Left cardiac atrium (tissue), 4 donors: ENCODE data around the gene SRGAP2. TPM values are rescaled to one million over a fixed set of nuclear protein-coding genes. Genes with fewer than 3 reads are reported as not detected.
"Not testable (repeated sequence)": the region's sequence is repeated elsewhere in the genome, so short reads cannot be mapped to it uniquely, and the experiment has no call there.

Source experiments
- ATAC-seq, 2 donors: fragments of 200-7000 bp; cut with Tn5 transposase; one replicate each; pipeline ENCODE4 v1.9.1; 2020; ENCODE audit warnings: mild to moderate bottlenecking in 2 of 2, moderate library complexity in 2 of 2
- DNase-seq: peaks from one replicate; pipeline ENCODE4 v3.0.0-alpha.2; 2020
- intact Hi-C, 2 donors: fragments of 100-400 bp; cut with DNase I; formaldehyde crosslinking; loops; one replicate each; pipeline versions ENCODE4 v1.14.1 to v1.15.1; 2022 to 2023
- long read RNA-seq: library from polyadenylated mRNA; unstranded; transcript quantifications from one replicate; pipeline ENCODE4 v2.0.0, GENCODE V29; 2021
- total RNA-seq, 2 donors: library from RNA; stranded (reverse); fragmentation: NEBNext Ultra II Directional; extraction: Animal tissue kit (Norgen Biotek cat#: 25700); gene quantifications; one replicate each; pipeline ENCODE4 v1.2.1, GENCODE V29; 2021
- donor health status: DM: no; HTN: yes; CAD: no.
- donor health status: DM: no; HTN: yes; CAD: no; lungs with severe emphysema.
- donor health status: DM: yes; HTN: yes; CAD: no.
- donor health status: Dilated cardiomyopathy.

SRGAP2 gene
- total RNA-seq, result 10 to 100 TPM; 31.3 to 31.9 TPM
- long read RNA-seq, partial matches to known transcripts, result 0 of 2 reads
- long read RNA-seq, other reads (novel, unspliced or antisense), result 2 of 2 reads

GRCh38 chr1:206203364-206204158, at the start of gene SRGAP2:
Gene SRGAP2 (plus strand): TSS chr1:206203541. CDS start chr1:206205971, 2,430 bp downstream.
- intact Hi-C loops, result not testable (repeated sequence)
- ATAC-seq (peak; percentile 20 to 60), DNase-seq (peak; percentile 75)

- DNase-seq, intact Hi-C loops: not testable (repeated sequence)
- peak; percentile 82 to 83 for ATAC-seq
Measured at GRCh38 chr1:206167350-206168029, 35.9 kb upstream of the SRGAP2 start.

DNA sequence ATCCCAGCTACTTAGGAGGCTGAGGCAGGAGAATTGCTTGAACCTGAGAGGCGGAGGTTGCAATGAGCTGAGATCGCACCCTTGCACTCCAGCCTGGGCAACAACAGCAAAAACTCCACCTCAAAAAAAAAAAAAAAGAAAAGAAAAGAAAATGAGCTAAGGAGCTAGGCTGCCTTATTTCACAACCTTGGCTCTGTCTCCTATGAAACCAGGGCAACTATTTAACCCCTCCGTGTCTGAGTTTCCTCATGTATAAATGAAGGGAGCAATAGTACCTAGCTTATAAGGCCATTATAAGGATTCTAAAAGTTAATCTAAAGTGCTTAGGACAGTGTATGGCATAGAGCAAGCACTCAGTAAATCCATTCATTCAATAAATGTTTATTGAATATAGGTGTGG, 33.5 kb upstream of the SRGAP2 start:
- intact Hi-C loops, DNase-seq: not testable (repeated sequence)
- ATAC-seq, result peak in 1 of 2 donors; percentile 29

DNA sequence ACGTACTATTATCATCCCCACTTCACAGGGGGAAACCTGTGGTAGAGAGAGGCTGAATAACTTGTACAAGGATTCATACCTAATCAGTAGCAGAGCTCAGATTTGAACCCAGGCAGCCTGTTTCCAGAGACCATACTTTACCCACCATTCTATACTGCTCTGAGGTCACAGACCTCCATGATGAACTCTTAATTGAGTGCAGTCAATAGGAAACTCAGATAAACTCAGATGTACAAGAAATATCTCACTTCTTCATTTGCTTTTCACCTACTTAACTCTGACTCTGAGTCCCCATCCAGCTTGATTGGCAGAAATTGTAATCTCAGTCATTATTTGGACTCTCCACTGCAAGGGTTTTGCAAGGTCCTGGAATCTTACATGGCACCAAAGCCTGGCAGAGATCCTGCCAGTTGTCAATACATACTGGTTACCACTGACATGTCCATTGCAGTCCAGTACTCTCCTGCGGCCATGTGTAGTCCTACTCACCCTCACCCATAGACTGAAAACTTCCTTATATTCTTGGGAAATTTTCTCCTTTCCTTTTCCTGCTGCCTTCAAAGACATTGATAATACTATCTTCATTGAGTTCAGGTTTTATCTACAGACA, 30.1 kb upstream of the SRGAP2 start:
- DNase-seq, intact Hi-C loops: not testable (repeated sequence)
- ATAC-seq, result peak; percentile 22 to 82

DNA sequence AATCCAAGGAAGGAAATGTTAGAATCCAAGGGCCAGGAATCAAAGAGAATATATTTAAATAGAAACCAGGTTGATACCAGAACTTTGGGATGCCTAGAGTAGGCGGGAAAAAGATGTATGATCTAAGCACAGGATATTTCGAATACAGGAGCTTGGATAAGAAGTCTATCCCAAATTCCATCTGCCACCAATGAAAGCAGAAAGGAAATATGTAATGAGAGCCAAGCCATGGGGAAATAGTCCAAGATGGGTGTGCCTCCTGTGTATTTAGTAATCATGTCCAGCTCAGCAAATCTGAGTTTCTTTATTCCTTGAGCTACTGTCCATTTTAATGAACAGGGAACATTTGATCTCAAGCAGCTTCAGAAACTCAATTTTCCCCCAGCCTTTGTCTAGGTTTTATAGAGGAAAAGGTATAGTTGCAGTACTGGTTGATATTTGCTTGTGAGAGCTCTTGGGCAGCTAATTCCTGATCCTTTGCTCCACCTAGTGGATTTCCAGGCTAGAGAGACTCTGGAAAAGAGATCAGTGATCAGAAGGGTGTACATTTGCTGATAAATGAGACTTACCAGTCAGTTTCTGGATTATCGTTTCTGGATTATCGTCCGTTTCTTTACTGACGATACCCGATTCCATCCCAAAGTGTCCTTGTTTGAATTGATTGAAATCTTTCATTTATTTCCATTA, 29.0 kb upstream of the SRGAP2 start:
- ATAC-seq, result peak; percentile 45 to 68
- DNase-seq, intact Hi-C loops: not testable (repeated sequence)

- intact Hi-C loops, DNase-seq: not testable (repeated sequence)
- peak; percentile 30 to 62 for ATAC-seq
Measured at GRCh38 chr1:206175459-206176113, 27.8 kb upstream of the SRGAP2 start.

DNA sequence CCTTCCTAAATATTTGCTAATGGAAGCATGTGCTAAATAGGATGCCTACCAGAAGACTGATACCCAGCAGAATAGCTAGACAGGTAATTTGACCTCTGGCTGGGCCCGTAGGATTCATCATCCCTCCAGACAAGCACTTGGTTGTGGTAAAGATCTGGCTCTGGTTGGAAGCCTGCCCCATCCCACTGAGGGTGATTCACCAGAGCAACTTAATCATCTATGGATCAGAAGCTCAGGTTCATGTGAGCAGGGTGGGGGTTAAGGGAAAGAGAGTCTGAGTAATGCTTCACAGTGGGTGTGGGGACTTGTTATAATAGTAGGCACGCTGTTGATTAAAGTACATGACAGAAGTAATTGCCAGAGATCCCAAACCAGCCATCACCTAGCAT, 27.2 kb upstream of the SRGAP2 start:
- DNase-seq (peak; percentile 16), ATAC-seq (peak in 1 of 2 donors; percentile 83)

GRCh38 chr1:206178061-206178989, 25.0 kb upstream of the SRGAP2 start:
- DNase-seq, intact Hi-C loops, ATAC-seq: not testable (repeated sequence)

More for the DNA sequence above, 27.2 kb upstream of the SRGAP2 start:
- intact Hi-C loops, result not testable (repeated sequence)

DNA sequence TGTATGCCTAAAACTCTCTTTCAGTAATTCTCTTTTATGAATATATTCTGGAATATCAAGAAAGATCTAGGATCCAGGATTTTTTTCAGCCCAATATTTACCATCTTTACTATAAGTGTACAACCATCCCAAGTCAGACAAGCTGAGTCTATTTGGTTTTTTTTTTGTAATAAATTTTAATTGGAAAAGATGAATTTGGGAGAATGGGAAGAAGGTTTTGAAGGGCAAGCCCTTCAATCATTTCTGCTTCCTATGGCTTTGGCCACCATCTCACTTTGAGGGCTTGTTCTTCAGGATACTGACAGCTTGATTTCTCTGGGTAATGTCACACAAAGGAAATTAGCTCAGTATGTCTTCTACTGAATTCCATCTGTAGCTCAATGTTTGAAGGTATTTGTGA, 23.7 kb upstream of the SRGAP2 start:
- intact Hi-C loops, ATAC-seq, DNase-seq: not testable (repeated sequence)

GRCh38 chr1:206182368-206183317, 20.7 kb upstream of the SRGAP2 start:
- ATAC-seq, result peak; percentile 50 to 69
- DNase-seq, intact Hi-C loops: not testable (repeated sequence)

- peak in 1 of 2 donors; percentile 22 for ATAC-seq
- intact Hi-C loops, DNase-seq: not testable (repeated sequence)
Measured at GRCh38 chr1:206183788-206184187, 19.6 kb upstream of the SRGAP2 start.

- ATAC-seq, intact Hi-C loops: not testable (repeated sequence)
Measured at GRCh38 chr1:206185778-206186177, 17.6 kb upstream of the SRGAP2 start.

GRCh38 chr1:206186826-206187225, 16.5 kb upstream of the SRGAP2 start:
- intact Hi-C loops, DNase-seq: not testable (repeated sequence)
- ATAC-seq, result peak; percentile 12 to 84

More at GRCh38 chr1:206185778-206186177, 17.6 kb upstream of the SRGAP2 start:
- DNase-seq, result not testable (repeated sequence)

DNA sequence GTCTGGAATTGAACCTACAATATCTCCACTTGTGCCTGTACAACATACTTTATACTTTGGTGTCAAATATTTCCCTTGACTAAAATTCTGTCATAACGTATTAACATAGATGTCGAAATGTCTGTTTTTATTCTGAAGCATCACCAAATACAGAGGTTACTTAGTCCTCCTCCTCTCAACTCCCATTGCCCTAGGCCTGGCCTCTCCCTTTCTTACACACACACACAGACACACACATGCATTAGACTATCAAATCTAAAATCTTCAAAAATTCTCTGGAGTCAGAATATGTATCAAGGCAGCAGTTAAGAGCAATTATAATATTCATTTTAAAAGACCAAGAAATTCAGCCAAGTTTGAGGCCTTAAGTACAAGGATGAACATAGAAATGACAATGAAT, 8.2 kb upstream of the SRGAP2 start:
- ATAC-seq, DNase-seq, intact Hi-C loops: not testable (repeated sequence)

- intact Hi-C loops, ATAC-seq, DNase-seq: not testable (repeated sequence)
Measured at GRCh38 chr1:206196748-206197424, 6.5 kb upstream of the SRGAP2 start.
